ENCODE results near the gene RNF175.
A peak's percentile ranks its signal among the peaks of the same experiment; 100 is the strongest.
"Not testable (repeated sequence)": the region's sequence is repeated elsewhere in the genome, so short reads cannot be mapped to it uniquely, and the experiment has no call there.

RNF175 gene

DNA sequence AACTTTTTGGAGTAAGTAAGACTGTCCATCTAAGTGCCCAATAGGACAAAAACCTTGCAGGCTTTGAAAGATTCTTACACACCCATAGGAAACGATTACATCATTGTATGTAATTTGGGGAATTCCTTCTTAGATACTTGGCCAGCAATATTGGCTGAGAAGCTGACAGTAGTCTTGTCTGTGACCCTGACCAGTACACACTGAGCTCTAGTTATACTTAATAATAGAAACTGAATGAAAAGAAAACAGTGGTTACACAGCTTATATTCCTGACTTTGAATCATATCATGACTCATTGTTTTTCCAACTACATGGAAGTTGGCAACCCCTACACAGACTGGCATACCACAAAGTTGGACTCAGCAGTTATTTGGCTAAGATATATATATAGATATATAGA lies 82.8 kb downstream of the RNF175 start:
- DNase-seq (ENCODE audit: low spot score): peak; percentile 78

DNA sequence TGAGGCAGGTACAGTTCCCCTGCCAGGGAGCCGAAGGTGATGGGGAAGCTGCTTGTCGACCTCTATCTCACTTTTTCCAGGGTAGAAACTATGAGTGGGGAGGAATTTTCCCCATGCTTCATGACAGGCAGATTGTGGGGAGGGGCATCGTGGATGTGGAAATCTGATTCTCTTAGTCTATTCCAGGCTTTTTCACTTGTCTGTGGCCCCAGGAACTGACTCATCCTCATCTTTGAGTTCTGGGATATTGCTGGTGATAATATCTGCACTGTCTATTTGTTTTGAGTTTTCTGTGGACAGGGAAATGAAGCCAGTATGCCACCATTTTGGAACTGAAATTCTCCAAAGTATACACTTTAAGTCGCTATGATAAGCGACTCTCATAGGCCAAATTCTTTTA lies 83.3 kb downstream of the RNF175 start:
- DNase-seq (ENCODE audit: low spot score): no peak

DNA sequence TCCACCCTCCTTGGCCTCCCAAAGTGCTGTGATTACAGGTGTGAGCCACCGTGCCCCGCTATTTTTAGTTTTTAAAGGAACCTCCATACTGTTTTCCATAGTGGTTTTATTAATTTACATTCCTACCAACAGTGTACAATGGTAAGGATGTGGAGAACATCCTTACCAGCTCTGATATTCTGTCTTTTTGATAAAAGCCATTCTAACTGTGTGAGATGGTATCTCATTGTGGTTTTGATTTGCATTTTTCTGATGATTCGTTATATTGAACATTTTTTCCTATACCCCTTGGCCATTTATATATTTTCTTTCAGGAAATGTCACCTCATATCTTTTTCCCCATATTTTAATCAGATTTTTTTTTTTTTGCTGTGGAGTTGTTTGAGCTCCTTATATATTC lies 90.0 kb downstream of the RNF175 start:
- no peak for DNase-seq (ENCODE audit: low spot score)

DNA sequence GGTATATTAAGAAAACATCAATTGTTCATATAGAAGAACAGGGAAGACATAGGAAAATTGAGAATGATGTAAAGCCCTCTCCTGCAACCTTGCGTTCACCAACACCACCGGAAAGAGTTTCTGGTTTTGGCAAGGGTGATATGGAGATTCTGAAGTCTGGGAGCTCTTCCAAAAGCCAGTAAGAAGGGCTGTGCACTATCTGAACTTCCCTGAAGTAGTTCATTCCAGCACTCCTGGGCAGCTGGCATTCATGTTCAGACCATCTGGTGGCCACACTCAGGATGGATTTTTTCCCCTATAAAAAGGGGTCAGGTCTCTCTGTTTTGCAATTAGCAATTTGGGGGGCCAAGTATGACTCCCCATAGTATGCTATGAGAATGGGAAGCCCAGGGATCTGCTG lies 91.2 kb downstream of the RNF175 start:
- DNase-seq (ENCODE audit: low spot score): no peak

DNA sequence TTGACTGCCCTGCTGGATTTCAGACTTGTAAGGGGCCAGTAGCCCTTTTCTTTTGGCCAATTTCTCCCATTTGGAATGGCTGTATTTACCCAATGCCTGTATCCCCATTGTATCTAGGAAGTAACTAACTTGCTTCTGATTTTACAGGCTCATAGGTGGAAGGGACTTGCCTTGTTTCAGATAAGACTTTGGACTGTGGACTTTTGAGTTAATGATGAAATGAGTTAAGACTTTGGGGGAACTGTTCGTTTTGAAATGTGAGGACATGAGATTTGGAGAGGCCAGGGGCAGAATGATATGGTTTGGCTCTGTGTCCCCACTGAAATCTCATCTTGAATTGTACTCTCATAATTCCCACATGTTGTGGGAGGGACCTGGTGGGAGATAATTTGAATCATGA lies 93.3 kb downstream of the RNF175 start:
- DNase-seq (ENCODE audit: low spot score): not testable (repeated sequence)

DNA sequence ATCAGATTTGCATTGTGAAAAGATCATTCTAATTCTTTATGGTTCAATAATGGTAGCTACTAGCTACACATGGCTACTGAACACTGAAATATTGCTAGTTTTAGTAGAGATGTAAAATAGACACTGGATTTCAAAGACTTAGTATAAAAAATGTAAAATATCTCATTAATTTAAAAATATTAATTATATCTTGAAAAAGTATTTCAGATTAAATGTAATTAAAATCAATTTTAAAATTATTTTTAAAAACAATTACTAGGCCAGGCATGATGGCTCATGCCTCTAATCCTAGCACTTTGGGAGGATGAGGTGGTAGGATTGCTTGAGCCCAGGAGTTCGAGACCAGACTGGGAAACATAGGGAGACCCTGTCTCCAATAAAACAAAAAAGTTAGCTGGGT lies 96.2 kb downstream of the RNF175 start:
- no peak for DNase-seq (ENCODE audit: low spot score)

DNA sequence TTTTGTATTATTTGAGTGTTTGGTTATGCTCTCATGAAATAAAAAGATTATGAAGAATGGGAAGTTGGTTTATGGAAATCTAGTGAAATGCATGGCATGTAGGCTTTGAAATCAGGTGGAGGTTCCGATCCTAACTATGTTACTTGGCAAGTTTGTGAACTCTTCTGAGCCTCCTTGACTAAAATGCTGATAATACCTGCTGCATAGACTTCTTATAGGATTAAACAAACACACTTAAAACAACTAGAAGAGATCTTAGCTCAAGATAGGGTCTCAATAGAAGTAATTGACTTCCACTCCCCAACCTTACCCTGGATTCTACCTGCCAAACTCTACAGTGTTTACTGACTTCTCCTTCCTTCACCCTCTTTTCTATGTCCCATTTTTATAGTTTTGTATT lies 97.9 kb downstream of the RNF175 start:
- no peak for DNase-seq (ENCODE audit: low spot score)

DNA sequence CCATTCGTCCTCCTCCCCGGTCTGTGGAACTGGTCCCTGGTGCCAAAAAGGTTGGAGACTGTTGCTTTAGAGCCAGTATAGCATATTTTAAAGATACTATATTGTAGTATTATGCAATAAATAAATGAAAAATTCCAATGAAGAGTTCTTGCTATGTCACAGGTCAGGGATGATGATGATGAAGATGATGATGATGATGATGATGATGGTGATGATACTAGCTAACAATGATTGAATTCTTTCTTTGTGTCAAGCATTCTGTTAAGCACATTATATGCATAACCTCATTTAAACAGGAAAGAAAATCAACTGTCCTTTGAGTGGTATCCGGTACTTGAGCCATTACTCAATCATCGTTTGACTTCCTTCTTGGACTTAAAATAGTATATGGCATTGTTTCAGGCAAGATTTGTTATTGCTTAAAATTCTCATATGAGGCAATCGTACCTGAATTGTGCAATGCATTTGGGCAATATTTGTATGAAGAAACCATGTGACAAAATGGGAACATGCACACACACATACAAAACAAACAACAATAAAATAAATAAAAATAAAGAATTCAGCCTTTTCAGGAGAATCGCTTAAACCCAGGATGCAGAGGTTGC lies 98.5 kb downstream of the RNF175 start:
- no peak for DNase-seq (ENCODE audit: low spot score)
